LNCaP clone FGC (cell line): Measurements from ENCODE around the gene PCK1.

Source experiments
- DNase-seq: peaks from one replicate; pipeline ENCODE4 v3.0.0-alpha.2; 2011; ENCODE audit warnings: low read depth
- H3K4me3 ChIP-seq: 2 replicates; pipeline ENCODE4 v1.5.1; 2011; ENCODE audit warnings: mild to moderate bottlenecking, low read depth, low read length, control low read depth
- TF ChIP-seq, protein P1 (sequence below): IDR thresholded peaks from 2 replicates; pipeline ENCODE4 v1.5.1; 2012; ENCODE audit warnings: mild to moderate bottlenecking; ENCODE audit not compliant: control insufficient read depth, insufficient read depth; ENCODE audit errors: extremely low read depth

The PCK1 gene

DNA sequence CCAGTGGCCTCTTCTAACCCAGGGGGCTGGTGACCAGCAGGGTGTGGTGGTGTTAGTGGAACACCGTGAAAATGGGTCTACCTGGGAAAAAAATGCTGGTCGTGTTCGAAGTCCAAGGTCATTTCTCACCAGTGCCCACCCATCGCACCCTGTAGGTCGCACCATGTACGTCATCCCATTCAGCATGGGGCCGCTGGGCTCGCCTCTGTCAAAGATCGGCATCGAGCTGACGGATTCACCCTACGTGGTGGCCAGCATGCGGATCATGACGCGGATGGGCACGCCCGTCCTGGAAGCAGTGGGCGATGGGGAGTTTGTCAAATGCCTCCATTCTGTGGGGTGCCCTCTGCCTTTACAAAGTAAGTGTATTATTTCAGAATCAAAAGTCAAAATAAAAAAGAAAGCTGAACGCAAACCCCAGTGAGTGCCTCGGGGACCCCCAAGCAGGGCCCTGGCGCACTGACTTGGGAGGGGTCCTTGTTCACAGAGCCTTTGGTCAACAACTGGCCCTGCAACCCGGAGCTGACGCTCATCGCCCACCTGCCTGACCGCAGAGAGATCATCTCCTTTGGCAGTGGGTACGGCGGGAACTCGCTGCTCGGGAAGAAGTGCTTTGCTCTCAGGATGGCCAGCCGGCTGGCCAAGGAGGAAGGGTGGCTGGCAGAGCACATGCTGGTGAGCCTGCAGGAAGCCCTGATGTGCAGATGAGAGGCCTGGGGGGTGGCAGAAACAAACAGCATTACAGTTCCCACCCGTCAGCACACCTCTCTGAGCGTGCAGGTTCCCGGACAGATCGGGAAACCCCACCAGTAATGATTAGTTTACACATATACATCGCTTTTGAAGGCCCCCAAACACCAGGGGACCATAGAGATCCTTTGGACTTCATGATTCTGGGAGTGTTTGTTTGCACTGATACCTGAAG is 1.9 kb downstream of the PCK1 start:
- DNase-seq: no peak
- H3K4me3 ChIP-seq: no peak overlapping the region
- TF ChIP-seq, protein P1, sequence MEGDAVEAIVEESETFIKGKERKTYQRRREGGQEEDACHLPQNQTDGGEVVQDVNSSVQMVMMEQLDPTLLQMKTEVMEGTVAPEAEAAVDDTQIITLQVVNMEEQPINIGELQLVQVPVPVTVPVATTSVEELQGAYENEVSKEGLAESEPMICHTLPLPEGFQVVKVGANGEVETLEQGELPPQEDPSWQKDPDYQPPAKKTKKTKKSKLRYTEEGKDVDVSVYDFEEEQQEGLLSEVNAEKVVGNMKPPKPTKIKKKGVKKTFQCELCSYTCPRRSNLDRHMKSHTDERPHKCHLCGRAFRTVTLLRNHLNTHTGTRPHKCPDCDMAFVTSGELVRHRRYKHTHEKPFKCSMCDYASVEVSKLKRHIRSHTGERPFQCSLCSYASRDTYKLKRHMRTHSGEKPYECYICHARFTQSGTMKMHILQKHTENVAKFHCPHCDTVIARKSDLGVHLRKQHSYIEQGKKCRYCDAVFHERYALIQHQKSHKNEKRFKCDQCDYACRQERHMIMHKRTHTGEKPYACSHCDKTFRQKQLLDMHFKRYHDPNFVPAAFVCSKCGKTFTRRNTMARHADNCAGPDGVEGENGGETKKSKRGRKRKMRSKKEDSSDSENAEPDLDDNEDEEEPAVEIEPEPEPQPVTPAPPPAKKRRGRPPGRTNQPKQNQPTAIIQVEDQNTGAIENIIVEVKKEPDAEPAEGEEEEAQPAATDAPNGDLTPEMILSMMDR: no peak

- TF ChIP-seq, protein P1: no peak
- DNase-seq: no peak
- no peak overlapping the region for H3K4me3 ChIP-seq
Measured at GRCh38 chr20:57563522-57563921, 2.6 kb downstream of the PCK1 start.

DNA sequence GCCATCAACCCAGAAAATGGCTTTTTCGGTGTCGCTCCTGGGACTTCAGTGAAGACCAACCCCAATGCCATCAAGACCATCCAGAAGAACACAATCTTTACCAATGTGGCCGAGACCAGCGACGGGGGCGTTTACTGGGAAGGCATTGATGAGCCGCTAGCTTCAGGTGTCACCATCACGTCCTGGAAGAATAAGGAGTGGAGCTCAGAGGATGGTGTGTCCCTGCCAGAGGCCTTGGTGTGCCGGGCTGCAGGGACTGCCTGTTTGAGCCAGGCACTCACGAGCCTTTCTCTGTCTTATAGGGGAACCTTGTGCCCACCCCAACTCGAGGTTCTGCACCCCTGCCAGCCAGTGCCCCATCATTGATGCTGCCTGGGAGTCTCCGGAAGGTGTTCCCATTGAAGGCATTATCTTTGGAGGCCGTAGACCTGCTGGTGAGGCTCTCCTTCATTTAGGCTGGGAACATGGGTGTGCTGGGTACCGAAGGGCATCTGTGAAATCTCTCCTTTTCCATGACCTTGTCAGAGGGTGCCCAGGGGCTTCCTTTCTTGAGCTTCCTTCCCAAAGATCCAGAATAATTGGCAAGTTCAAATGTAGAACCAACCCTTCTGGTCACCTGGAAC is 3.4 kb downstream of the PCK1 start:
- DNase-seq: no peak
- TF ChIP-seq, protein P1: no peak
- no peak overlapping the region for H3K4me3 ChIP-seq

- TF ChIP-seq, protein P1: no peak
- DNase-seq: no peak
- H3K4me3 ChIP-seq: no peak overlapping the region
Measured at GRCh38 chr20:57564951-57565642, 4.2 kb downstream of the PCK1 start.

GRCh38 chr20:57566399-57566798 is 5.5 kb downstream of the PCK1 start:
- TF ChIP-seq, protein P1: 0 out of 2 replicates have a peak, but pooled peaks have one; percentile 5
- no peak overlapping the region for H3K4me3 ChIP-seq
- no peak for DNase-seq

DNA sequence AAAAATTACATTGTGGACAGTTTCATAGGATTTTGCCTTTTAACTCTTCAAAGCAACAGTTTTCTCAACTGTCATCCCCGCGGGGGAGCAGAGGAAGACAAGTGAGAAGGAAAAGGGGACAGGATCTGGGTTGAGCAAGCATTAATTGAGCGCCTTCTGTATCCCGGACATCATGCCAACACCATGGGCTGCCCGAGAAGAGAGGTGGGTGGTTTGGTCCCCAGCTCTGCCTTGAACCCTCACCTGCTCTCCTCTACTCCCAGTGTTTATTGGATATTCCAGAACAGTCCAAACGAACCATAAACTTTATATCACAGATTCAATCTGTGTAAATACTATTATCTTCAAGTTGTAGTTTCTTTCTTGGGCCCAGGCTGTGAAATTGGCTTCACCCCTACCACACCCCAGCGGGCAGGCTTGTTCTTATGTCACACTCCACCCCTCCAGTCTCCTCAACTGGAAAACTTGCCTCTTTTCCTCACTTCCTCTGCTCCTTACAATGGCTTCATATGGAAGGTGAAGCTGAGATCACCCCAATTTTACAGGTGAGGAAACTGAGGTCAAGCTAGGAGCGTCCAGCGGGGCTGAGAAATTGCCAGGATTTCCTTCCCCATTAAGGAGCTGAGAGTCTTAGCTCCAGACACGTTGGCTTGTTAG is 6.0 kb downstream of the PCK1 start:
- DNase-seq: no peak
- TF ChIP-seq, protein P1: no peak
- no peak overlapping the region for H3K4me3 ChIP-seq
